ENCODE results near the gene LINGO4.
A peak's percentile ranks its signal among the peaks of the same experiment; 100 is the strongest.

The LINGO4 gene

GRCh38 chr1:151831256-151831591 is 26.0 kb upstream of the LINGO4 start:
- H3K4me2 ChIP-seq (ENCODE audit: low read depth, low read length, poor library complexity, severe bottlenecking), result peak overlapping the region; percentile 77
- peak overlapping the region; percentile 57 for H3K9ac ChIP-seq (ENCODE audit: low read depth, low read length, poor library complexity, severe bottlenecking)
- no peaks in the 10 kb centered on the region for H3K9me3 ChIP-seq (ENCODE audit: insufficient read depth, low read depth, low read length)
- peak overlapping the region; percentile 21 for H3K4me3 ChIP-seq (ENCODE audit: low read length, poor library complexity, severe bottlenecking)
- H3K27me3 ChIP-seq (ENCODE audit: insufficient read depth, low read length, poor library complexity, severe bottlenecking), result no peaks in the 10 kb centered on the region
- H2AFZ ChIP-seq (ENCODE audit: low read length), result peak overlapping the region; percentile 44; the same call in 1 of the 2 replicates
- H3K36me3 ChIP-seq (ENCODE audit: insufficient read depth, low read length), result no peaks in the 10 kb centered on the region
- peaks cover 9% of the 10 kb centered on the region; the same call in 1 of the 2 replicates for H3F3A ChIP-seq (ENCODE audit: low read depth)
- no peaks in the 10 kb centered on the region for H3K9me2 ChIP-seq (replicated peaks; ENCODE audit: low read depth, low read length)
- H4K20me1 ChIP-seq (ENCODE audit: insufficient read depth, low read length, poor library complexity, severe bottlenecking), result no peaks in the 10 kb centered on the region
- H3K79me2 ChIP-seq (ENCODE audit: insufficient read depth, low read length), result no peaks in the 10 kb centered on the region
- H3K4me1 ChIP-seq (ENCODE audit: insufficient read depth, low read length, poor library complexity, severe bottlenecking), result peaks cover 56% of the 10 kb centered on the region
- TF ChIP-seq EZH2phosphoT487 (IDR thresholded peaks at IDR 0.05; ENCODE audit: borderline replicate concordance), result no peak
- no peak for TF ChIP-seq CTCF (conservative IDR thresholded peaks at IDR 0.05; ENCODE audit: low read length)

GRCh38 chr1:151830055-151830454 is 24.8 kb upstream of the LINGO4 start:
- Histone ChIP-seq H3F3A (ENCODE audit: low read depth) (peaks cover 9% of the 10 kb centered on the region; the same call in 1 of the 2 replicates), H3K27me3 (ENCODE audit: insufficient read depth, low read length, poor library complexity, severe bottlenecking) (no peaks in the 10 kb centered on the region), H3K36me3 (ENCODE audit: insufficient read depth, low read length) (no peaks in the 10 kb centered on the region), H3K9me2 (replicated peaks; ENCODE audit: low read depth, low read length) (no peaks in the 10 kb centered on the region), H2AFZ (ENCODE audit: low read length) (no peak overlapping the region), H3K4me1 (ENCODE audit: insufficient read depth, low read length, poor library complexity, severe bottlenecking) (peaks cover 67% of the 10 kb centered on the region), H4K20me1 (ENCODE audit: insufficient read depth, low read length, poor library complexity, severe bottlenecking) (no peaks in the 10 kb centered on the region), H3K79me2 (ENCODE audit: insufficient read depth, low read length) (no peaks in the 10 kb centered on the region), H3K9me3 (ENCODE audit: insufficient read depth, low read depth, low read length) (no peaks in the 10 kb centered on the region), H3K4me2 (ENCODE audit: low read depth, low read length, poor library complexity, severe bottlenecking) (peak overlapping the region; percentile 77), H3K4me3 (ENCODE audit: low read length, poor library complexity, severe bottlenecking) (peak overlapping the region; percentile 63), H3K9ac (ENCODE audit: low read depth, low read length, poor library complexity, severe bottlenecking) (peak overlapping the region; percentile 70)
- TF ChIP-seq CTCF (conservative IDR thresholded peaks at IDR 0.05; ENCODE audit: low read length), result no peak
- TF ChIP-seq EZH2phosphoT487 (IDR thresholded peaks at IDR 0.05; ENCODE audit: borderline replicate concordance), result no peak

GRCh38 chr1:151829352-151830046 is 24.3 kb upstream of the LINGO4 start:
- H3K4me2 ChIP-seq (ENCODE audit: low read depth, low read length, poor library complexity, severe bottlenecking), result peak overlapping the region; percentile 77
- no peaks in the 10 kb centered on the region for H4K20me1 ChIP-seq (ENCODE audit: insufficient read depth, low read length, poor library complexity, severe bottlenecking)
- TF ChIP-seq EZH2phosphoT487 (IDR thresholded peaks at IDR 0.05; ENCODE audit: borderline replicate concordance), result no peak
- no peak for TF ChIP-seq CTCF (conservative IDR thresholded peaks at IDR 0.05; ENCODE audit: low read length)
- H3K9ac ChIP-seq (ENCODE audit: low read depth, low read length, poor library complexity, severe bottlenecking), result peak overlapping the region; percentile 70
- H3K9me2 ChIP-seq (replicated peaks; ENCODE audit: low read depth, low read length), result no peaks in the 10 kb centered on the region
- H3K4me3 ChIP-seq (ENCODE audit: low read length, poor library complexity, severe bottlenecking), result peak overlapping the region; percentile 63
- no peak overlapping the region for H2AFZ ChIP-seq (ENCODE audit: low read length)
- peaks cover 73% of the 10 kb centered on the region for H3K4me1 ChIP-seq (ENCODE audit: insufficient read depth, low read length, poor library complexity, severe bottlenecking)
- no peaks in the 10 kb centered on the region for H3K27me3 ChIP-seq (ENCODE audit: insufficient read depth, low read length, poor library complexity, severe bottlenecking)
- no peaks in the 10 kb centered on the region for H3K79me2 ChIP-seq (ENCODE audit: insufficient read depth, low read length)
- H3K36me3 ChIP-seq (ENCODE audit: insufficient read depth, low read length), result no peaks in the 10 kb centered on the region
- H3F3A ChIP-seq (ENCODE audit: low read depth), result peaks cover 9% of the 10 kb centered on the region; the same call in 1 of the 2 replicates
- H3K9me3 ChIP-seq (ENCODE audit: insufficient read depth, low read depth, low read length), result no peaks in the 10 kb centered on the region

All from Loucy (cell line).